Esophagus squamous epithelium (tissue), 5 donors: ENCODE measurements around the gene IER3. TPM values are rescaled to one million over a fixed set of nuclear protein-coding genes. Genes with fewer than 3 reads are reported as not detected.

Experiments used
- DNase-seq: peaks from one replicate; lab custom pipeline; 2025; lab: John Stamatoyannopoulos, UW
- H3K27ac ChIP-seq, 4 donors: fragments of 200-600 bp; sonication (generic); one replicate each; pipeline ENCODE4 v1.5.1; 2016 to 2019; ENCODE audit warnings: mild to moderate bottlenecking in 1 of 4
- H3K27me3 ChIP-seq, 4 donors: fragments of 200-600 bp; sonication (generic); 1 replicate in 3 of 4; 2 replicates in 1 of 4; pipeline versions ENCODE4 v1.5.1 to v1.6.0; 2017 to 2021; ENCODE audit warnings: antibody characterized with exemption in 1 of 4
- H3K36me3 ChIP-seq, 3 donors: fragments of 200-600 bp; sonication (generic); one replicate each; pipeline ENCODE4 v1.5.1; 2016 to 2019
- H3K4me1 ChIP-seq, 3 donors: fragments of 200-600 bp; sonication (generic); one replicate each; pipeline ENCODE4 v1.5.1; 2017 to 2019
- H3K4me3 ChIP-seq, 4 donors: fragments of 200-600 bp; sonication (generic); 1 replicate in 3 of 4; 2 replicates in 1 of 4; pipeline ENCODE4 v1.5.1; 2016 to 2019; ENCODE audit warnings: mild to moderate bottlenecking in 2 of 4, moderate library complexity in 1 of 4
- H3K9me3 ChIP-seq, 3 donors: fragments of 200-600 bp; sonication (generic); one replicate each; pipeline ENCODE4 v1.5.1; 2016 to 2019
- CTCF ChIP-seq, 6 experiments: fragments of 450-650 bp in 4 of 6; fragments of 200-600 bp in 2 of 6; sonication (generic) in 2 of 6; IDR thresholded peaks; one replicate each; pipeline ENCODE4 v1.5.1; 2016 to 2019; ENCODE audit warnings: antibody characterized with exemption in 6 of 6, mild to moderate bottlenecking in 4 of 6, moderate library complexity in 4 of 6
- POLR2A ChIP-seq, 4 donors: fragments of 450-650 bp; IDR thresholded peaks; one replicate each; pipeline ENCODE4 v1.6.1; 2017; ENCODE audit warnings: antibody characterized with exemption in 4 of 4, mild to moderate bottlenecking in 4 of 4, moderate library complexity in 3 of 4
- WGBS, 2 donors: methylation state at CpG; one replicate each; pipeline ENCODE4 v1.1.5; 2018; 5-methylcytosine and 5-hydroxymethylcytosine counted together
- intact Hi-C: fragments of 100-400 bp; cut with DNase I; formaldehyde crosslinking; loops from one replicate; pipeline ENCODE4 v1.15.0; 2022
- total RNA-seq, 4 donors: library from RNA; depleted of rRNA; stranded (reverse); fragments of >200 nt; gene quantifications; one replicate each; pipeline ENCODE4 v1.1.0, GENCODE V29; 2016
- donor health status: DM: yes; HTN: yes; CAD: no.

The IER3 gene
- total RNA-seq, 4 donors from 2014 or later, result 41.4 to 87.9 (median 66.0) TPM

- intact Hi-C loops, result no loop called here
- Histone ChIP-seq H3K36me3 (no peaks in the 10 kb centered on the region), H3K4me1 (peaks cover 40 to 84% (median 60%) of the 10 kb centered on the region in 3 donors), H3K4me3 (no peak overlapping the region), H3K27ac (peak overlapping the region; percentile 67 to 95 (median 90)), H3K27me3 (no peaks in the 10 kb centered on the region), H3K9me3 (no peaks in the 10 kb centered on the region)
- 50% methylated on average over 8 of the region's 8 CpGs for WGBS, 2 donors
- no peak for DNase-seq
- no peak for TF ChIP-seq CTCF (IDR thresholded peaks at IDR 0.05)
- no peak for TF ChIP-seq POLR2A (IDR thresholded peaks at IDR 0.05)
These were observed 4.6 kb upstream of the IER3 start for GRCh38 chr6:30748851-30749540.

GRCh38 chr6:30747902-30748769 lies 3.8 kb upstream of the IER3 start:
- H3K36me3 ChIP-seq, result no peaks in the 10 kb centered on the region
- WGBS, 2 donors, result 48% methylated on average over 6 of the region's 6 CpGs
- H3K9me3 ChIP-seq, result no peaks in the 10 kb centered on the region
- no peak for DNase-seq
- H3K4me3 ChIP-seq, result no peak overlapping the region
- H3K27me3 ChIP-seq, result no peaks in the 10 kb centered on the region
- intact Hi-C loops, result no loop called here
- no peak for TF ChIP-seq POLR2A (IDR thresholded peaks at IDR 0.05)
- no peak for TF ChIP-seq CTCF (IDR thresholded peaks at IDR 0.05)
- H3K4me1 ChIP-seq, result peaks cover 39 to 85% (median 58%) of the 10 kb centered on the region in 3 donors
- peak overlapping the region; percentile 67 to 95 (median 90) for H3K27ac ChIP-seq

- Histone ChIP-seq H3K9me3 (no peaks in the 10 kb centered on the region), H3K27ac (peak overlapping the region; percentile 67 to 95 (median 90)), H3K4me1 (peaks cover 31 to 80% (median 50%) of the 10 kb centered on the region in 3 donors), H3K27me3 (no peaks in the 10 kb centered on the region), H3K36me3 (no peaks in the 10 kb centered on the region), H3K4me3 (no peak overlapping the region)
- intact Hi-C loops, result no loop called here
- no peak for DNase-seq
- WGBS, 2 donors, result 67 to 81% methylated on average over 1 of the region's 1 CpG
- TF ChIP-seq POLR2A (IDR thresholded peaks at IDR 0.05) (no peak), CTCF (IDR thresholded peaks at IDR 0.05) (no peak)
These were observed 2.9 kb upstream of the IER3 start for GRCh38 chr6:30747300-30747687.

GRCh38 chr6:30743099-30744053 lies 971 bp downstream of the IER3 start:
- WGBS, 2 donors, result 3 to 4% methylated on average over 44 of the region's 55 CpGs
- peaks cover 4 to 28% (median 15%) of the 10 kb centered on the region in 3 donors for H3K36me3 ChIP-seq

More at GRCh38 chr6:30743099-30744053, 971 bp downstream of the IER3 start:
- no peaks in the 10 kb centered on the region for H3K27me3 ChIP-seq
- no peak for DNase-seq
- H3K9me3 ChIP-seq, result no peaks in the 10 kb centered on the region
- peak overlapping the region; percentile 58 to 90 (median 82) for H3K4me3 ChIP-seq
- H3K27ac ChIP-seq, result peak overlapping the region; percentile 92 to 99 (median 96)
- intact Hi-C loops, result loop anchor here (5.0 kb wide), 2 partner anchors 79 to 139 kb away; partner anchors contain the start of gene DDR1
- TF ChIP-seq POLR2A (IDR thresholded peaks at IDR 0.05) (no peak), CTCF (IDR thresholded peaks at IDR 0.05) (peak in 1 of 6 experiments; percentile 2)
- peaks cover 18 to 79% (median 34%) of the 10 kb centered on the region in 3 donors for H3K4me1 ChIP-seq
